Right hindlimb (tissue), 1 donor: ENCODE measurements around the gene ZFYVE16.
"Not testable (repeated sequence)": the region's sequence is repeated elsewhere in the genome, so short reads cannot be mapped to it uniquely, and the experiment has no call there.

Source experiments
- DNase-seq: peaks from one replicate; pipeline ENCODE4 v3.0.0-alpha.2; 2018

ZFYVE16 gene

GRCh38 chr5:80407735-80408483 lies at the start of gene ZFYVE16:
TSS of gene ZFYVE16 (plus strand) at chr5:80408064. CDS start at chr5:80434148, 26,084 bp downstream.
- peak; percentile 99 for DNase-seq

- no peak for DNase-seq
Measured at GRCh38 chr5:80360914-80361444, 46.9 kb upstream of the ZFYVE16 start.

- DNase-seq, result no peak
Measured at GRCh38 chr5:80364892-80365291, 43.0 kb upstream of the ZFYVE16 start.

- DNase-seq, result no peak
Measured at GRCh38 chr5:80368661-80369480, 39.0 kb upstream of the ZFYVE16 start.

GRCh38 chr5:80369521-80369920 lies 38.3 kb upstream of the ZFYVE16 start:
- no peak for DNase-seq

GRCh38 chr5:80370390-80370789 lies 37.5 kb upstream of the ZFYVE16 start:
- no peak for DNase-seq

GRCh38 chr5:80372780-80373179 lies 35.1 kb upstream of the ZFYVE16 start:
- no peak for DNase-seq

- DNase-seq, result no peak
Measured at GRCh38 chr5:80374188-80374587, 33.7 kb upstream of the ZFYVE16 start.

- no peak for DNase-seq
Measured at GRCh38 chr5:80376557-80376956, 31.3 kb upstream of the ZFYVE16 start.

GRCh38 chr5:80382488-80382887 lies 25.4 kb upstream of the ZFYVE16 start:
- no peak for DNase-seq

GRCh38 chr5:80387063-80387768 lies 20.6 kb upstream of the ZFYVE16 start:
- DNase-seq, result no peak

- DNase-seq, result no peak
Measured at GRCh38 chr5:80389580-80389979, 18.3 kb upstream of the ZFYVE16 start.

GRCh38 chr5:80390413-80390812 lies 17.5 kb upstream of the ZFYVE16 start:
- DNase-seq, result not testable (repeated sequence)

GRCh38 chr5:80391267-80391666 lies 16.6 kb upstream of the ZFYVE16 start:
- DNase-seq, result not testable (repeated sequence)

GRCh38 chr5:80399526-80400239 lies 8.2 kb upstream of the ZFYVE16 start:
- no peak for DNase-seq

GRCh38 chr5:80400368-80400767 lies 7.5 kb upstream of the ZFYVE16 start:
- not testable (repeated sequence) for DNase-seq

- DNase-seq, result no peak
Measured at GRCh38 chr5:80403782-80404181, 4.1 kb upstream of the ZFYVE16 start.

GRCh38 chr5:80406980-80407734 lies 707 bp upstream of the ZFYVE16 start:
- peak; percentile 27 for DNase-seq

- peak; percentile 86 for DNase-seq
Measured at GRCh38 chr5:80408484-80409366, 861 bp downstream of the ZFYVE16 start.

- DNase-seq, result no peak
Measured at GRCh38 chr5:80409367-80409966, 1.6 kb downstream of the ZFYVE16 start.
